CD14-positive monocyte (primary cell): ENCODE measurements around the gene KIF9. TPM values are rescaled to one million over a fixed set of nuclear protein-coding genes. Genes with fewer than 3 reads are reported as not detected.
"Not testable (repeated sequence)": the region's sequence is repeated elsewhere in the genome, so short reads cannot be mapped to it uniquely, and the experiment has no call there.

Source experiments
- DNase-seq, 3 donors: peaks; one replicate each; pipeline ENCODE4 v3.0.0-alpha.2; 2011 to 2022
- H2AFZ ChIP-seq: 2 replicates; pipeline ENCODE4 v1.6.0; 2012; ENCODE audit warnings: mild to moderate bottlenecking, low read depth, low read length, inconsistent platforms; ENCODE audit not compliant: insufficient read depth, poor library complexity, severe bottlenecking
- H3K27ac ChIP-seq, 2 donors: 1 replicate in 1 of 2; 2 replicates in 1 of 2; pipeline ENCODE4 v1.5.1; 2012 to 2013; ENCODE audit warnings: low read length in 2 of 2, control low read depth in 1 of 2, inconsistent platforms in 1 of 2, low read depth in 1 of 2, mild to moderate bottlenecking in 1 of 2
- H3K27me3 ChIP-seq, 2 donors: one replicate each; pipeline versions ENCODE4 v1.6.0 to v1.6.1; 2011 to 2013; ENCODE audit warnings: low read length in 2 of 2; ENCODE audit not compliant: control insufficient read depth in 2 of 2, insufficient read depth in 2 of 2
- H3K36me3 ChIP-seq, 2 donors: replicated peaks in 1 of 2; 1 replicate in 1 of 2; 2 replicates in 1 of 2; pipeline versions ENCODE4 v1.5.1 to v1.6.1; 2012 to 2013; ENCODE audit warnings: low read length in 2 of 2, control low read depth in 1 of 2, inconsistent platforms in 1 of 2, mild to moderate bottlenecking in 1 of 2; ENCODE audit not compliant: insufficient read depth in 2 of 2, control insufficient read depth in 1 of 2
- H3K4me1 ChIP-seq, 2 donors: 1 replicate in 1 of 2; 2 replicates in 1 of 2; pipeline versions ENCODE4 v1.5.1 to v1.6.1; 2012 to 2013; ENCODE audit warnings: low read length in 2 of 2, control low read depth in 1 of 2, inconsistent platforms in 1 of 2, mild to moderate bottlenecking in 1 of 2, moderate library complexity in 1 of 2; ENCODE audit not compliant: insufficient read depth in 2 of 2, control insufficient read depth in 1 of 2
- H3K4me2 ChIP-seq: replicated peaks from 2 replicates; pipeline ENCODE3; 2012; ENCODE audit warnings: low read length, moderate library complexity, mild to moderate bottlenecking; ENCODE audit not compliant: poor library complexity, severe bottlenecking; ENCODE audit errors: extremely low read depth
- H3K4me3 ChIP-seq, 3 experiments: fragments of 200-600 bp in 1 of 3; sonication (generic) in 1 of 3; replicated peaks in 1 of 3; 1 replicate in 2 of 3; 2 replicates in 1 of 3; pipeline ENCODE4 v1.5.1; 2011 to 2013; ENCODE audit warnings: low read length in 3 of 3, mild to moderate bottlenecking in 3 of 3, control low read depth in 2 of 3, low read depth in 2 of 3, inconsistent platforms in 1 of 3, moderate library complexity in 1 of 3
- H3K79me2 ChIP-seq: 2 replicates; pipeline ENCODE4 v1.6.0; 2012; ENCODE audit warnings: mild to moderate bottlenecking, control low read depth, inconsistent platforms, low read length, moderate library complexity; ENCODE audit not compliant: insufficient read depth
- H3K9ac ChIP-seq: 2 replicates; pipeline ENCODE4 v1.6.0; 2017; ENCODE audit warnings: low read length, mild to moderate bottlenecking; ENCODE audit not compliant: insufficient read depth, poor library complexity, severe bottlenecking
- H3K9me3 ChIP-seq, 2 donors: replicated peaks in 1 of 2; 1 replicate in 1 of 2; 2 replicates in 1 of 2; pipeline versions ENCODE4 v1.5.1 to v1.6.1; 2012 to 2013; ENCODE audit warnings: low read length in 2 of 2, control low read depth in 1 of 2; ENCODE audit not compliant: control insufficient read depth in 1 of 2, insufficient read depth in 1 of 2
- H4K20me1 ChIP-seq: 2 replicates; pipeline ENCODE4 v1.6.0; 2012; ENCODE audit warnings: mild to moderate bottlenecking, low read length, control low read depth, moderate library complexity; ENCODE audit not compliant: insufficient read depth
- H3K27ac Mint-ChIP-seq, 7 donors: one replicate each; pipeline ENCODE4 v1.8.0; 2020; ENCODE audit warnings: mild to moderate bottlenecking in 7 of 7, mixed read lengths in 7 of 7, moderate library complexity in 6 of 7, inconsistent platforms in 2 of 7
- H3K27me3 Mint-ChIP-seq, 3 donors: one replicate each; pipeline ENCODE4 v1.8.0; 2021 to 2022; ENCODE audit warnings: low read depth in 3 of 3, mild to moderate bottlenecking in 3 of 3, mixed read lengths in 3 of 3, moderate library complexity in 3 of 3, inconsistent platforms in 1 of 3
- H3K36me3 Mint-ChIP-seq, 2 donors: one replicate each; pipeline ENCODE4 v1.8.0; 2020; ENCODE audit warnings: mixed read lengths in 2 of 2, inconsistent platforms in 1 of 2, mild to moderate bottlenecking in 1 of 2
- H3K4me1 Mint-ChIP-seq: one replicate; pipeline ENCODE4 v1.8.0; 2020; ENCODE audit warnings: mild to moderate bottlenecking, mixed read lengths
- H3K4me3 Mint-ChIP-seq, 2 donors: one replicate each; pipeline ENCODE4 v1.8.0; 2020; ENCODE audit warnings: mild to moderate bottlenecking in 2 of 2, mixed read lengths in 2 of 2, moderate library complexity in 1 of 2
- H3K9me3 Mint-ChIP-seq, 7 donors: one replicate each; pipeline ENCODE4 v1.8.0; 2020 to 2022; ENCODE audit warnings: mixed read lengths in 7 of 7, mild to moderate bottlenecking in 6 of 7, moderate library complexity in 6 of 7, inconsistent platforms in 2 of 7
- CTCF ChIP-seq: fragments of 200-600 bp; IDR thresholded peaks from one replicate; pipeline ENCODE4 v1.8.0; 2022; ENCODE audit warnings: antibody characterized with exemption, mild to moderate bottlenecking
- WGBS: methylation state at CpG from one replicate; pipeline ENCODE4 v1.1.5; 2013; ENCODE audit warnings: missing lambda C conversion rate; ENCODE audit not compliant: insufficient coverage; 5-methylcytosine and 5-hydroxymethylcytosine counted together
- intact Hi-C, 2 donors: fragments of 100-400 bp; cut with micrococcal nuclease; formaldehyde crosslinking; loops; one replicate each; pipeline versions ENCODE4 v1.15.0 to v1.15.1; 2023
- polyA plus RNA-seq, 3 donors: library from polyadenylated mRNA; depleted of rRNA in 1 of 3; unstranded in 2 of 3; stranded (reverse) in 1 of 3; fragments of 300-500 nt in 2 of 3; fragments of >200 nt in 1 of 3; fragmentation: Illumina TruSeq in 2 of 3; gene quantifications; 1 replicate in 2 of 3; 2 replicates in 1 of 3; pipeline ENCODE4 v1.2.3, GENCODE V29; 2012 to 2021

Gene KIF9
- polyA plus RNA-seq, 3 donors: 2.4 to 5.1 (median 3.8) TPM

GRCh38 chr3:47193871-47194859 lies 88.4 kb downstream of the KIF9 start:
- Histone ChIP-seq H3K27ac (no peak overlapping the region), H3K79me2 (no peaks in the 10 kb centered on the region), H2AFZ (no peak overlapping the region), H3K9me3 (no peaks in the 10 kb centered on the region), H3K9ac (no peak overlapping the region), H3K4me1 (no peaks in the 10 kb centered on the region), H3K4me3 (no peak overlapping the region), H4K20me1 (no peaks in the 10 kb centered on the region), H3K4me2 (no peak overlapping the region), H3K27me3 (no peaks in the 10 kb centered on the region), H3K36me3 (no peaks in the 10 kb centered on the region)
- no peak overlapping the region for H3K27ac Mint-ChIP-seq
- WGBS: 82% methylated on average over 2 of the region's 4 CpGs
- H3K9me3 Mint-ChIP-seq: peaks cover 0 to 3% (median 2%) of the 10 kb centered on the region in 7 donors
- no peaks in the 10 kb centered on the region for H3K4me1 Mint-ChIP-seq
- H3K4me3 Mint-ChIP-seq: no peak overlapping the region
- no peaks in the 10 kb centered on the region for H3K27me3 Mint-ChIP-seq
- peaks cover 1 to 9% of the 10 kb centered on the region in 2 donors for H3K36me3 Mint-ChIP-seq
- intact Hi-C loops: no loop called here
- no peak for TF ChIP-seq CTCF
- DNase-seq: no peak

GRCh38 chr3:47186285-47186684 lies 96.3 kb downstream of the KIF9 start:
- no CpG with 5 or more reads among the region's 2 CpGs for WGBS
- H3K9me3 ChIP-seq: no peaks in the 10 kb centered on the region
- TF ChIP-seq CTCF: no peak
- no peaks in the 10 kb centered on the region for H3K4me1 ChIP-seq
- H3K36me3 Mint-ChIP-seq: peaks cover 4 to 9% of the 10 kb centered on the region in 2 donors
- no peak overlapping the region for H3K27ac Mint-ChIP-seq
- H3K4me3 ChIP-seq: no peak overlapping the region
- no peak overlapping the region for H3K4me3 Mint-ChIP-seq
- H3K9me3 Mint-ChIP-seq: no peaks in the 10 kb centered on the region
- H3K79me2 ChIP-seq: no peaks in the 10 kb centered on the region
- no peaks in the 10 kb centered on the region for H3K4me1 Mint-ChIP-seq
- H2AFZ ChIP-seq: no peak overlapping the region
- H4K20me1 ChIP-seq: no peaks in the 10 kb centered on the region
- intact Hi-C loops: no loop called here
- no peak for DNase-seq
- no peak overlapping the region for H3K9ac ChIP-seq
- H3K4me2 ChIP-seq: no peak overlapping the region
- no peaks in the 10 kb centered on the region for H3K27me3 Mint-ChIP-seq
- H3K27ac ChIP-seq: no peak overlapping the region
- H3K27me3 ChIP-seq: no peaks in the 10 kb centered on the region
- no peaks in the 10 kb centered on the region for H3K36me3 ChIP-seq

GRCh38 chr3:47181685-47182084 lies 100.9 kb downstream of the KIF9 start:
- H2AFZ ChIP-seq, H3K4me3 ChIP-seq, H3K4me2 ChIP-seq, H3K27me3 ChIP-seq, H4K20me1 ChIP-seq, H3K9ac ChIP-seq, H3K27me3 Mint-ChIP-seq, H3K27ac ChIP-seq, H3K79me2 ChIP-seq, H3K9me3 ChIP-seq, H3K4me1 Mint-ChIP-seq, intact Hi-C loops, DNase-seq, H3K4me3 Mint-ChIP-seq, H3K9me3 Mint-ChIP-seq, H3K4me1 ChIP-seq: not testable (repeated sequence)
- WGBS: 100% methylated on average over 4 of the region's 4 CpGs
- Mint-ChIP-seq H3K27ac (peak overlapping the region in 1 of 7 donors; percentile 20), H3K36me3 (peaks cover 15 to 27% of the 10 kb centered on the region in 2 donors)
- H3K36me3 ChIP-seq: peaks cover 0 to 16% of the 10 kb centered on the region in 2 donors
